HEK293 (cell line): ENCODE measurements around the gene EML6.

Source experiments
- CTCF ChIA-PET: fragments of 350-600 bp; formaldehyde crosslinking; extraction: SDS; loops from one replicate; lab custom pipeline; 2021; ENCODE audit warnings: antibody characterized with exemption; lab: Yijun Ruan, JAX
- POLR2A ChIA-PET: fragments of 300-600 bp; formaldehyde crosslinking; extraction: SDS; loops from one replicate; lab custom pipeline; 2020; ENCODE audit warnings: antibody characterized with exemption, inconsistent platforms; lab: Yijun Ruan, JAX
- H3K27ac ChIP-seq: fragments of 200-500 bp; sonication (Bioruptor generic); 2 replicates; pipeline ENCODE4 v1.5.1; 2014; ENCODE audit warnings: low read depth, low read length, control low read depth, inconsistent platforms; ENCODE audit errors: extremely low read depth
- H3K36me3 ChIP-seq, 2 experiments: fragments of 200-500 bp in 1 of 2; sonication (Bioruptor generic) in 1 of 2; 1 replicate in 1 of 2; 2 replicates in 1 of 2; pipeline ENCODE4 v1.5.1; 2014 to 2017; ENCODE audit warnings: inconsistent platforms in 2 of 2, low read length in 2 of 2; ENCODE audit not compliant: control insufficient read depth in 2 of 2, insufficient read depth in 1 of 2
- H3K4me1 ChIP-seq: fragments of 200-500 bp; sonication (Bioruptor generic); 2 replicates; pipeline ENCODE4 v1.5.1; 2014; ENCODE audit warnings: mild to moderate bottlenecking, low read length, inconsistent platforms; ENCODE audit not compliant: control insufficient read depth, insufficient read depth
- H3K4me3 ChIP-seq: 2 replicates; pipeline ENCODE4 v1.5.1; 2011; ENCODE audit warnings: low read depth, mild to moderate bottlenecking, control low read depth, low read length, moderate library complexity
- H3K9me3 ChIP-seq: fragments of 200-500 bp; sonication (Bioruptor generic); 2 replicates; pipeline ENCODE4 v1.5.1; 2014; ENCODE audit warnings: low read depth, low read length, inconsistent platforms; ENCODE audit not compliant: control insufficient read depth, insufficient read depth
- CTCF ChIP-seq: fragments of 450-650 bp; formaldehyde crosslinking; IDR thresholded peaks from 2 replicates; pipeline ENCODE4 v1.5.1; 2016; ENCODE audit warnings: missing biosample characterization, missing genetic modification characterization
- KLF10 ChIP-seq: fragments of 450-650 bp; IDR thresholded peaks from 2 replicates; pipeline ENCODE4 v1.5.1; 2018; ENCODE audit warnings: missing biosample characterization, mild to moderate bottlenecking, missing genetic modification characterization
- MZF1 ChIP-seq: fragments of 450-650 bp; formaldehyde crosslinking; IDR thresholded peaks from 2 replicates; pipeline ENCODE4 v1.5.1; 2017; ENCODE audit warnings: missing biosample characterization, missing genetic modification characterization, borderline replicate concordance
- PRDM6 ChIP-seq: fragments of 450-650 bp; formaldehyde crosslinking; IDR thresholded peaks from 2 replicates; pipeline ENCODE4 v1.5.1; 2017; ENCODE audit warnings: missing biosample characterization, missing genetic modification characterization
- ZBTB1 ChIP-seq: fragments of 450-650 bp; formaldehyde crosslinking; IDR thresholded peaks from 2 replicates; pipeline ENCODE4 v1.5.1; 2016; ENCODE audit warnings: missing biosample characterization, missing genetic modification characterization
- ZBTB17 ChIP-seq: fragments of 450-650 bp; formaldehyde crosslinking; IDR thresholded peaks from 2 replicates; pipeline ENCODE4 v1.5.1; 2016; ENCODE audit warnings: missing biosample characterization, missing genetic modification characterization
- ZNF26 ChIP-seq: fragments of 450-650 bp; formaldehyde crosslinking; IDR thresholded peaks from 2 replicates; pipeline ENCODE4 v1.5.1; 2016; ENCODE audit warnings: missing biosample characterization, missing genetic modification characterization
- ZNF280D ChIP-seq: fragments of 450-650 bp; formaldehyde crosslinking; IDR thresholded peaks from 2 replicates; pipeline ENCODE4 v1.5.1; 2016; ENCODE audit warnings: missing biosample characterization, missing genetic modification characterization
- ZNF510 ChIP-seq: fragments of 450-650 bp; formaldehyde crosslinking; IDR thresholded peaks from 2 replicates; pipeline ENCODE4 v1.5.1; 2018; ENCODE audit warnings: mild to moderate bottlenecking, missing genetic modification characterization, missing biosample characterization; ENCODE audit not compliant: insufficient replicate concordance
- ZNF514 ChIP-seq: fragments of 450-650 bp; formaldehyde crosslinking; IDR thresholded peaks from 2 replicates; pipeline ENCODE4 v1.5.1; 2016; ENCODE audit warnings: missing biosample characterization, missing genetic modification characterization
- ZNF571 ChIP-seq: fragments of 450-650 bp; formaldehyde crosslinking; IDR thresholded peaks from 2 replicates; pipeline ENCODE4 v1.5.0; 2017; ENCODE audit warnings: missing biosample characterization, missing genetic modification characterization
- ZNF596 ChIP-seq: fragments of 450-650 bp; IDR thresholded peaks from 2 replicates; pipeline ENCODE4 v1.5.0; 2018; ENCODE audit warnings: missing biosample characterization, mild to moderate bottlenecking, missing genetic modification characterization, moderate library complexity
- ZNF645 ChIP-seq: fragments of 450-650 bp; formaldehyde crosslinking; IDR thresholded peaks from 2 replicates; pipeline ENCODE4; 2016; ENCODE audit warnings: missing biosample characterization, missing genetic modification characterization
- ZNF654 ChIP-seq: fragments of 450-650 bp; formaldehyde crosslinking; IDR thresholded peaks from 2 replicates; pipeline ENCODE4 v1.5.1; 2016; ENCODE audit warnings: low read depth, missing biosample characterization, missing genetic modification characterization
- ZNF660 ChIP-seq: fragments of 450-650 bp; IDR thresholded peaks from 2 replicates; pipeline ENCODE4 v1.5.1; 2018; ENCODE audit warnings: missing biosample characterization, mild to moderate bottlenecking, missing genetic modification characterization

Gene EML6

GRCh38 chr2:55012672-55013484, 289.4 kb downstream of the EML6 start (continued):
- no peak for TF ChIP-seq ZBTB1 (tag by site-specific recombination)
- TF ChIP-seq ZNF26 (tag by site-specific recombination), result no peak
- no peak for TF ChIP-seq ZNF510 (tag by site-specific recombination)
- TF ChIP-seq MZF1 (tag by site-specific recombination), result no peak
- no peak for TF ChIP-seq ZNF596

- peak; percentile 53 for TF ChIP-seq ZNF654 (tag by site-specific recombination)
- TF ChIP-seq ZNF571 (tag by site-specific recombination), result no peak
- 0 out of 2 replicates have a peak, but pooled peaks have one; percentile 8 for TF ChIP-seq PRDM6
- no peak for TF ChIP-seq ZNF514 (tag by site-specific recombination)
- no peak for TF ChIP-seq MZF1 (tag by site-specific recombination)
- TF ChIP-seq CTCF (tag by site-specific recombination), result peak; percentile 50; the same call in 1 of the 2 replicates
- TF ChIP-seq ZNF645 (tag by site-specific recombination), result no peak
- TF ChIP-seq ZNF510 (tag by site-specific recombination), result no peak
- TF ChIP-seq, all 188 proteins: peak for 3
- ChIA-PET CTCF (interaction anchor here (0.7 to 11.8 kb wide), 15 partner anchors 8 to 1214 kb away, joined by 3 to 121 read pairs (median 4); no protein-coding TSS in a partner anchor), POLR2A (interaction anchor here (1.9 kb wide), 1 partner anchor 36 kb away, joined by 8 read pairs; the partner anchor contains the start of gene RTN4)
Measured at GRCh38 chr2:55013936-55014335, 290.5 kb downstream of the EML6 start.

GRCh38 chr2:55014962-55015939, 291.8 kb downstream of the EML6 start:
- H3K9me3 ChIP-seq, result no peaks in the 10 kb centered on the region
- no peaks in the 10 kb centered on the region for H3K36me3 ChIP-seq
- ChIA-PET CTCF (interaction anchor here (0.6 to 11.8 kb wide), 18 partner anchors 10 to 405 kb away, joined by 3 to 121 read pairs (median 5); no protein-coding TSS in a partner anchor), POLR2A (interaction anchor here (0.8 to 1.7 kb wide), 2 partner anchors 33 to 35 kb away, joined by 3 to 4 read pairs; partner anchors contain the start of gene RTN4)
- peaks cover 24% of the 10 kb centered on the region for H3K4me1 ChIP-seq
- no peak overlapping the region for H3K4me3 ChIP-seq
- H3K27ac ChIP-seq, result no peak overlapping the region
- TF ChIP-seq ZNF280D (tag by site-specific recombination) (no peak), CTCF (tag by site-specific recombination) (peak; percentile 33; the same call in 1 of the 2 replicates), KLF10 (no peak), ZNF660 (peak; percentile 100), ZBTB17 (tag by site-specific recombination) (peak; percentile 57; the same call in 1 of the 2 replicates), ZNF654 (tag by site-specific recombination) (peak; percentile 78)

More at GRCh38 chr2:55013936-55014335, 290.5 kb downstream of the EML6 start:
- Histone ChIP-seq H3K27ac (no peak overlapping the region), H3K4me1 (peaks cover 27% of the 10 kb centered on the region), H3K4me3 (no peak overlapping the region), H3K36me3 (no peaks in the 10 kb centered on the region), H3K9me3 (no peaks in the 10 kb centered on the region)
